ENCODE results near the gene PGM5.
A peak's percentile ranks its signal among the peaks of the same experiment; 100 is the strongest.

The PGM5 gene

GRCh38 chr9:68500457-68501381, 144.3 kb downstream of the PGM5 start:
- no peak for DNase-seq

- DNase-seq: no peak
Measured at GRCh38 chr9:68502279-68502678, 145.9 kb downstream of the PGM5 start.

GRCh38 chr9:68505681-68506409, 149.4 kb downstream of the PGM5 start:
- DNase-seq: peak; percentile 41

- DNase-seq: no peak
Measured at GRCh38 chr9:68506551-68506950, 150.1 kb downstream of the PGM5 start.

- DNase-seq: no peak
Measured at GRCh38 chr9:68507130-68507805, 150.9 kb downstream of the PGM5 start.

- no peak for DNase-seq
Measured at GRCh38 chr9:68507806-68508145, 151.4 kb downstream of the PGM5 start.

GRCh38 chr9:68508547-68508946, 152.1 kb downstream of the PGM5 start:
- DNase-seq: no peak

GRCh38 chr9:68509689-68510088, 153.3 kb downstream of the PGM5 start:
- DNase-seq: no peak

GRCh38 chr9:68513385-68513784, 157.0 kb downstream of the PGM5 start:
- no peak for DNase-seq

GRCh38 chr9:68513981-68514380, 157.6 kb downstream of the PGM5 start:
- DNase-seq: no peak

- DNase-seq: no peak
Measured at GRCh38 chr9:68515326-68516017, 159.1 kb downstream of the PGM5 start.

GRCh38 chr9:68522131-68522530, 165.7 kb downstream of the PGM5 start:
- peak; percentile 35 for DNase-seq

GRCh38 chr9:68522954-68523353, 166.5 kb downstream of the PGM5 start:
- no peak for DNase-seq

- DNase-seq: no peak
Measured at GRCh38 chr9:68523367-68523936, 167.0 kb downstream of the PGM5 start.

GRCh38 chr9:68530618-68531017, 174.2 kb downstream of the PGM5 start:
- peak; percentile 29 for DNase-seq

GRCh38 chr9:68532131-68532530, 175.7 kb downstream of the PGM5 start:
- DNase-seq: no peak

- no peak for DNase-seq
Measured at GRCh38 chr9:68533678-68534077, 177.3 kb downstream of the PGM5 start.

- no peak for DNase-seq
Measured at GRCh38 chr9:68536876-68537615, 180.6 kb downstream of the PGM5 start.

GRCh38 chr9:68537616-68537880, 181.1 kb downstream of the PGM5 start:
- DNase-seq: no peak

GRCh38 chr9:68538200-68538599, 181.8 kb downstream of the PGM5 start:
- no peak for DNase-seq

GRCh38 chr9:68540712-68541535, 184.5 kb downstream of the PGM5 start, which contains the start of gene TMEM252:
TMEM252 (minus strand) TSS chr9:68540883; CDS start chr9:68540814, 69 bp downstream.
- no peak for DNase-seq
